ENCODE results near the gene FAM187B.

GRCh38 chr19:35208121-35208520, 20.4 kb downstream of the FAM187B start:
- no peak for TF ChIP-seq POLR2AphosphoS5 (IDR thresholded peaks at IDR 0.05)
- TF ChIP-seq CTCF (IDR thresholded peaks at IDR 0.05) = no peak
- no peak for TF ChIP-seq EP300 (IDR thresholded peaks at IDR 0.05)

All from sigmoid colon (tissue), 4 donors.